Ramos (cell line): ENCODE data around the gene HYAL1.
"Not testable (repeated sequence)": the region's sequence is repeated elsewhere in the genome, so short reads cannot be mapped to it uniquely, and the experiment has no call there.

Experiments used
- in situ Hi-C: fragments of 300-500 bp; cut with MboI; formaldehyde crosslinking; loops from one replicate; pipeline ENCODE4 v1.14.3; 2022; ENCODE audit warnings: low sequenced_read_pairs; ENCODE audit not compliant: unreplicated experiment

HYAL1 gene

DNA sequence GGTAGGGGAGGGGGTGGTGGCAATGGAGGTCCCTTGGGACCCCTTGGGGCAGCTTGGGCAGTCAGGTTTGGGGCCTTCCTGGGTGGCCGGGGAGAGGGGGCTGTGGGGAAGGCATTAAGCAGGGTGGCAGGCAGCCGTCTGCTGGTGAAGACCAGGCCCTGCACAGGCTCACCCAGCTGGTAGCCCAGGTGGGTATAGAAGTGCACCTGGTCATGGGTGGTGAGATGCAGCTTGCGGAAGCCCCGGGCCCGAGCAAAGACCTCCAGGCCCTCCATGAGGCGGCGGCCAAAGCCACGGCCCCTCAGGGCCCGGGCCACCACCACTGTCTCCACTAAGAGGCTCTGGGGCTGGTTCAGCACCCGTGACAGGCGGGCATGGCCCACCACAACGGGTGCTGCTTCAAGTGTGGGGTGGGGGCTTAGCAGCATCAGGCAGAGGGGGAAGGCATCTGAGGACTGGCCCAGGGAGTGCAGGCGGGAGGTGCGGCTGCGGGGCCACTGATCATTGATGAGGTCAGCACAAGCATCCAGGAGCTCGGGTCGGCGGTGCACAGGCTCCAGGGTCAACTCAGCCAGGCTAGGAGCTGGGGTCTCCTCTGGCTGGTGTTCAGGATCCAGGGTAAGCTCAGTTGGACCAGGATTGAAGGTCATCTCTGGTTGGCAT lies 6.5 kb downstream of the HYAL1 start:
- in situ Hi-C loops = no loop called here

GRCh38 chr3:50295553-50296431 lies 7.6 kb downstream of the HYAL1 start:
- in situ Hi-C loops = no loop called here

DNA sequence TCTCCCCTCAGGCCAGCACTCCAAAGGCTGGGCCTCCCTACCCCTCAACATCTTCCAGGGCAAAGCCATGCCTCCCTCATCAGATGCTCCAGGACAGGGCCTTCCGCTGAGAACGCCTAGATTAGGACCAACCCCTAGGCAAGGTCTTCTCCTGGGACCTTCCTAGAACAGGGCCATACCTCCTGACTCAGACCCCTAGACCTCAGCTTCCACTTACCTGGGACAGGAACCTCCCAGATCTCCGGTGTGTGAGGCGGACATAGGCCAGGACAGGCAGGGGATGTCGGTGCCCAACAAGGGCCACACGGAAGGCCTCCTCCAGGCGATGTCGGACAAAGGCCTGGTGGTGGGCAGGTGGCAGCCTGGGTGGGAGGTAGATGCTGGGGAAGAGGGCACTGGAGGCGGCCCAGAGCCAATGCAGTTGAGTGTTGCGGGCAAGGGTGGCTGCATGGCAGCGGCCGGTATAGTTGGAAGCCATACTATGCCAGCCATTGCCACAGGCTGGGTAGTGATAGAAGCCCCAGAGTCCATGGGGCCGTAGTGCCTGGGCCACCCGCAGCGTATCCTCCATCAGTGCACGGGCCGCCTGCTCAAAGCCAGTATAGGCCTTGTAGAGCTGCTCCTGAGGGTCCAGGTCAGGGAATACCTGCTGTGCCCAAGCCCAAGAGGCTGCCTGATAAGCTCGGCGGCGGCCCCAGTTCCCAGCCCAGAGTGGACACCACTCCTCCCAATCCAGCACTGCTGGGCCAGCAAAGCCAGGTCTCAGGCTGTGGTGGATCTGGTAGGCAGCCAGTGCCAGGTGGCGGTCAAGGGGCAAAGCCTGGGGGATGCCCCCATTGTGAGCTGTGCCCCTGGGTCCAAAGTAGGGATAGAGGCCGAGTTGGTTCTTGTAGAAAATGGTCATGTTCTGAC lies 8.6 kb downstream of the HYAL1 start:
- in situ Hi-C loops = no loop called here

GRCh38 chr3:50294089-50294488 lies 9.3 kb downstream of the HYAL1 start:
- in situ Hi-C loops = no loop called here

DNA sequence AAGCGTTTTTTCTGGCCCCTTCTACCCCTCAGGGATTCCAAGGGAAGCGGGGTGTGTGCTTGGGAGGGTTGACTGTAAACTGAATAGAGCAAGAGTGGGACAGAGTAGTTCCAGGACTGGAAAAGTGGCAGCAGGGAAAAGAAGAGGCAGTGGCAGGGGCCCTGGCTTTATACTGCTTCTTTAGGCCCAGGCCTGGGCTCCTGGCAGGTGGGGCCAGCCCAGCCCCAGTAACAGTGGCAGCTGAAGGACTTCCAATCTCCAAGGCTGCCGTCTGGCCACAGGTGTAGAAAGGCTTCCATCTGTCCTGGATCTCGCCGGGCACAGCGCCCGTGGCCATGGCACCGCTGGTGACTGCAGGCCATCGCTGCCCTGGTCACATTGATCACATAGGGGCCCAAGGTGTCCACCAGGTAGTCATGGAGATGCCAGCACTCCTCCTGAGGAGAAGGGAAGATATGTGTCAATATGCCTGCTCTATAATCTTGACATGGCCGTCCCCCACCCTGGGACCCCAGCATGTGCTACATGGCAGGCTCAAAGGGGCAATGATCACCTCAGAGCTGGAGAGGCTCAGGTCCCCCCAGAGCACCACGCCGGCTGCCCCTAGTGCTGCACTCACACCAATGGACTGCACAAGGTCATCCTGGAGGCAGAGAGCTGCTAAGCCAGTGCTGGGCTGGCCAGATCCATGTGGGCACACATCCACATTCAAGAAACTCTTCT lies 10.1 kb downstream of the HYAL1 start:
- in situ Hi-C loops = no loop called here

- in situ Hi-C loops = no loop called here
Measured at GRCh38 chr3:50292159-50293078, 11.0 kb downstream of the HYAL1 start, which contains the start of gene IFRD2. Gene IFRD2, minus strand, starts transcription at chr3:50292429. Its CDS starts 155 bp downstream, at chr3:50292274.

DNA sequence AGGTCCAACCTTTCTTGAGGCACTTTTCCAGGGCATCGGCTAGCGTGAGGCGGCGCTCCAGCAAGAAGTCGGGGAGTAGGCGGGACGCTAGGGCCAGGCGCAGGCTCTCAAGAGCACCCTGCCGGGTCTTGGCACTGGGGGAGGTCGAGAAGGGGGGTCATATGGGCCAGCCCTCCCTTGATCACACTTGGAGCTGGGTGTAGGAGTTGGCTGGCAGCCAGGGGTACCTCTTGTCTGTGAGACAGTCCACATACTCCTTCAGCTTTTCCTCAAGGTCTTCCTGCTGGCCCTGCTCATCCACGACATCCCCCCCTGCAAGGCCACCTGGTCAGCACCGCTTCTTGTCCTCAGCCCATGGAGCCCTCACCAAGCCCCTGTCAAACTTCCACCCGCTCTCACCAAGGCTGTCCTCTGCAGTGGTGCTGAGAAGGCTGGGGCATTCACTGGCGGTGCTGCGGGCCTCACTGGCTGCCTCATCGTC lies 13.2 kb downstream of the HYAL1 start:
- in situ Hi-C loops = no loop called here

- in situ Hi-C loops = no loop called here
Measured at GRCh38 chr3:50289130-50289529, 14.2 kb downstream of the HYAL1 start.

DNA sequence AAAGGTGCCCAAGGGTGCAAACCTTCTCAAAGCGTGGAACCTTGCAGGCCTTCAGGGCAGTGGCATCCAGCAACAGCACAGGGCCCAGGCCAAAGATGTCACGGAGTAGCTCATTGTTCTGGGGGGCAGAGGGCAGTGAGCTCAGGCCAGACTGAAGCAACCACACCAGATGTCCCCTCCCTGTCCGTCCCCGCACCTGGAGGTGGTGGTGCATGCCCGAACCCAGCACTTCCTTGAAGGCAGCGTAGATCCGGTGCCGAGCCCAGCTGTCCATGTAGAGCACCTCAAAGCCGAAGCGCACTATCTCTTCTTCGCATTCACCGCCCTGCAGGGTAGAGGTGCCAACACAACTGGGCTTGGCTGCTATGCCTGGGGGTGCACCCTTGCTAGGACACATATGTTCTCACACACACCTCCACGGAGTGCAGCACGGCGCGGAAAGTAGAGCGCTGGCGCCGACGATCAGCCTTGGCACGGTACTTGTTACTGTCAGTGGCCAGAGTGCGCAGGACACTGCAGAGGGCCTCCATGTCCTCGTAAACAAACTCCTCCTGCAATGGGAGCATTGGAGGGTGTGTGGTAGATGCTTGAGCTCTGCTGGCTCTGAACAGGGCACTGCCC lies 14.9 kb downstream of the HYAL1 start:
- in situ Hi-C loops = no loop called here

- in situ Hi-C loops = no loop called here
Measured at GRCh38 chr3:50287262-50287661, 16.1 kb downstream of the HYAL1 start.

DNA sequence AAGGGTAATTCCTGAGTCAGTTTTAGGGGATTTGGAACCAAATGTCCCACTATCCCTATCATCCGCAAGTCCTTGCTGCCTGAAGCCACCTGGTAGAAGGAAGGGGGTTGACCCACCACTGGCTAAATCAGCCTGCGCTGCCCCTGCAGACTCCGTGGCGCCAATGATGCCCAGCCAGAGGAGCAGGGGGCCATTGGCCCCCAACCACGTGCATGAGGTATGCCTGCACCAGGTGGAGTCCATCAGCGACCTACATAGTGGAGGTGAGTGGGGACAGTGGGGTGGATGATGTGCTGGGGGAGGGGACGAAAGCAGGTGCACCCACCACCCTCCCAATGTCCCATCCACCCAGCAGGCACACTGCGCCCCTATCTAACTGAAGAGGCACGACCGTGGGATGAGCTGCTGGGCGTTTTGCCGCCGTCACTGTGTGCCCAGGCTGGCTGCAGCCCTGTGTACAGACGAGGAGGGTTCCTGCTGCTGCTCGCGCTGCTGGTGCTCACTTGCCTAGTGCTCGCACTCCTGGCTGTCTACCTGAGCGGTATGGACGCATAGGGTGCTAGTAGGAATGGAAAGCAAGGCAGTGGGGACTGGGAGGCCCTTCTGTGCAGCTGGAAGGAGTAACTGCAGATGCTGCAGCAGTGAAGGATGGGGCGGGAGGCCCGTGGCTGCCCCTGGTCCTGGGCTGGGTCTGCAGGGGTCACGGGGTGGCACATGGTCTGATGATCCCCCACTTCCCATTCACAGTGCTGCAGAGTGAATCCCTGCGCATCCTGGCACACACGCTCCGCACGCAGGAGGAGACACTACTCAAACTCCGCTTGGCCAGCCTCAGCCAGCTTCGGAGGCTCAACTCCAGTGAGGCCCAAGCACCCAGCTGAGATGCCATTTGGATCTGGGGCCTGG lies 16.8 kb downstream of the HYAL1 start:
- in situ Hi-C loops = no loop called here

GRCh38 chr3:50284121-50284520 lies 19.3 kb downstream of the HYAL1 start:
- in situ Hi-C loops = not testable (repeated sequence)

GRCh38 chr3:50279255-50280016 lies 23.9 kb downstream of the HYAL1 start:
- in situ Hi-C loops = no loop called here

DNA sequence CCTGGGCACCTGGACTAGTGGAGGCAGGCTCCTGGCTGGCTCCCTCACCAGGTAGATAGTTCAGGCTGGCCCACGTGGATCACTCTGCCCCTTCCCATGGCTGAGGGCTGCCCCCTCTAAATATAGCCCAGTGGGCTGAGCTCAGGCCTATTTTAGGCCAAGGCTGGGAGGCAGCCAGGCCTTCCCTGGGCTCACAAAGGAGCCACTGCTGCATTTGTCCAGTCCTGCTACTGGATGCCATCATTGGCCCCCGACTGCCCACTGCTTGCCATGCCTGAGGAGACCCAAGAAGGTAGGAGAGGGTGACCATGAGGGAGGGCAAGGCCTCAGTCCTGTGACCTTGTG lies 24.5 kb downstream of the HYAL1 start, which contains the start of gene LSMEM2:
Gene LSMEM2 (plus strand): TSS at position 208 of the 345 bp plus-strand sequence. CDS start 27 bp downstream, at position 235.
- in situ Hi-C loops = no loop called here

DNA sequence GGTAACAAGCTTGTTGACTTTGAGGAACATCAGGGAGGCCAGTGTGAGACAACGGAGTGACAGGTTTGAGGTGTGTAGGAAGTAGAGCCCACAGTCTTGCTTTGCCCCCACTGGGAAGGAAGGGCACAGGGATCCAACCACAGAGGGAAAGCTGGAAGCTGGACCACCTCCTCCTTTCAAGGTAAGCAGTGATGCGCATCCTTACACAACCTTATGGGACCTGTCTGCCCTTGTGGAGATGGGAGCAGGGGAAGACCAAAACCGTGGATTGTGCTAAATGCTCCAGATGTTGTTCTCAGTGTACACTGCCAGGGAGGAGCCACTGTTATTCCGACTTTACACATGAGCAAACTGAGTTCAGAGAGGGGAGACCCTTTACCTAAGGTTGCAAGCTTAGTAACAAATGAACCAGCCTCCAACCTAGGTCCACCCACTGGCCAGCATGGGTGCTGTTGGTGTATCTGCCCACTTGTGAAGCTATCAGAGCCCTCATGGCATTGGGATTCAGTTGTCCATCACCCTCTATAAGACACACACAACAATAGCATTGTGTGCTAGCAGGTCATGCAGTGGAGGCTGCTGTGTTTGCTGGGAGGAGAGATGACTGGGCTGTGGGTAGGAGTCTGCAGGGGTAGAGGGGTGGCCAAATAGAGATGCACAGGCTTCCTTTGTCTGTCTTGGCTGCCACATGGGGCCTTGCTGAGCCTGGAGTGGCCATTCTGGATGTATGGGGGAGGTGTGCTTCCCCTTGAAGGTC lies 25.1 kb downstream of the HYAL1 start:
- in situ Hi-C loops = no loop called here

DNA sequence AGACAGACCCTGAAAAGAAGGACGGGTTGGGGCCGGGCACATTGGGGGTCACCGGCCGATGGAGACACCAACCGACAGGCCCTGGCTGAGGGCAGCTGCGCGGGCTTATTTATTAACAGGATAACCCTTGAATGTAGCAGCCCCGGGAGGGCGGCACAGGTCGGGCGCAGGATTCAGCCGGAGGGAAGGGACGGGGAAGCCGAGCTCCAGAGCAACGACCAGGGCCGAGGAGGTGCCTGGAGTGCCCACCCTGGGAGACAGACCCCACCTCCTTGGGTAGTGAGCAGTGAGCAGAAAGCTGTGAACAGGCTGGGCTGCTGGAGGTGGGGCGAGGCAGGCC lies 26.6 kb downstream of the HYAL1 start:
- in situ Hi-C loops = no loop called here
